ENCODE results near the gene AFG1L.
"Not testable (repeated sequence)": the region's sequence is repeated elsewhere in the genome, so short reads cannot be mapped to it uniquely, and the experiment has no call there.

The AFG1L gene

DNA sequence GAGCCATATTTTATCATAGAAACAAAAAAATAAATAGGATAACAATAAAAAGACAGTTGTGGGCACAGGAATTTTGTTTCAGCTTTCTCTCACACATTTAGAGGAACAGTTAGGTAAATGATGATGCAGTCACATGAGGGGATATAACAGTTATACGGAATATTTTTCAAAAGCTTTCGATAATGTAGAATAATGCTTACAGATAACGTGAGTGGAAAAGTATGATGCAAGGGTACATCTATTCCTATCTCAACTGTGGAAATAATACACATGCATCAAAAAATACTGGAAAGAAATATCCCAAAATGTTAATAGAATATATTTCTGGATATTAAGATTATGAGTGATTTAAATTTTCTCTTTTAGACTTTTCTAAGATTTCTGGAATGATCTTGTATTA is 114.0 kb downstream of the AFG1L start:
- no peak for DNase-seq (ENCODE audit: low spot score)

DNA sequence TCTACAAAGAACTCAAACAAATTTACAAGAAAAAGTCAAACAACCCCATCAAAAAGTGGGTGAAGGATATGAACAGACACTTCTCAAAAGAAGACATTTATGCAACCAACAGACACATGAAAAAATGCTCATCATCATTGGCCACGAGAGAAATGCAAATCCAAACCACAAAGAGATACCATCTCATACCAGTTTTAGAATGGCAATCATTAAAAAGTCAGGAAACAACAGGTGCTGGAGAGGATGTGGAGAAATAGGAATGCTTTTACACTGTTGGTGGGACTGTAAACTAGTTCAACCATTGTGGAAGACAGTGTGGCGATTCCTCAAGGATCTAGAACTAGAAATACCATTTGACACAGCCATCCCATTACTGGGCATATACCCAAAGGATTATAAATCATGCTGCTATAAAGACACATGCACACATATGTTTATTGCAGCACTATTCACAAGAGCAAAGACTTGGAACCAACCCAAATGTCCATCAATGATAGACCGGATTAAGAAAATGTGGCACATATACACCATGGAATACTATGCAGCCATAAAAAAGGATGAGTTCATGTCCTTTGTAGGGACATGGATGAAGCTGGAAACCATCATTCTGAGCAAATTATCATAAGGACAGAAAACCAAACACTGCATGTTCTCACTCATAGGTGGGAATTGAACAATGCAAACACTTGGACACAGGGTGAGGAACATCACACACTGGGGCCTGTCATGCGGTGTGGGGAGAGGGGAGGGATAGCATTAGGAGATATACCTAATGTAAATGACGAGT is 121.4 kb downstream of the AFG1L start:
- DNase-seq (ENCODE audit: low spot score) = not testable (repeated sequence)

DNA sequence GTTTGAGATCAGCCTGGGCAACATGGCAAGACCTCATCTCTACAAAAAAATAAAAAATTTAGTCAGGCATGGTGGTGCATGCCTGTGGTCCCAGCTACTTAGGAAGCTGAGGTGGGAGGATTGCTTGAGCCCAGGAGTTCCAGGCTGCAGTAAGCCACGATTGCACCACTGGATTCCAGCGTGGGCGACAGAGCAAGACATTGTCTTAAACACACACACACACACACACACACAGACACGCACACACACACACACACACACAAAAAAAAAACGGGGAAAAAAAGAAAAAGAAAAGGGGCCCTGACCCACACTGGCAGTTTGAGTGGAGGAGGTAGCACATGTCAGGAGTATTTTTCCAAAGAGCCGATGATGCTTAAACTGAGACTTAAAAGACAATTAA is 122.2 kb downstream of the AFG1L start:
- DNase-seq (ENCODE audit: low spot score) = no peak

DNA sequence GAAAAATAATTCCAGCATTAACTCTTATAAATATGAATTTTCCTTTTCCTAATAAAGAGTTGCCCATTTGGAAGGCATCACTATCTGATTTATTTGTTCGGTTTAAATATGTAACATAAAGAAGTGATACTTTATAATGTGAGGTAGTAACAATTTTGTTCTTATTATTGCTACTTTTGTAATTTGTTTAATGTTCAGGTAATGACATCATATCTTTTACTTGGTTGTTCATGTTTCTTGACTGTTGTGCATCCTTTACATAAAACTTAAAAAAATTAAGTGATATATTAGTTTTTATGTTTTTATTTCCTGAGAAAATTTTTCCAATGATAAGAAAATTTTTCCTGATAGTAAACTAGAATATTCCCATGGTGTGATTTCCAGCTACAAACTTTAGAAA is 124.6 kb downstream of the AFG1L start:
- no peak for DNase-seq (ENCODE audit: low spot score)

DNA sequence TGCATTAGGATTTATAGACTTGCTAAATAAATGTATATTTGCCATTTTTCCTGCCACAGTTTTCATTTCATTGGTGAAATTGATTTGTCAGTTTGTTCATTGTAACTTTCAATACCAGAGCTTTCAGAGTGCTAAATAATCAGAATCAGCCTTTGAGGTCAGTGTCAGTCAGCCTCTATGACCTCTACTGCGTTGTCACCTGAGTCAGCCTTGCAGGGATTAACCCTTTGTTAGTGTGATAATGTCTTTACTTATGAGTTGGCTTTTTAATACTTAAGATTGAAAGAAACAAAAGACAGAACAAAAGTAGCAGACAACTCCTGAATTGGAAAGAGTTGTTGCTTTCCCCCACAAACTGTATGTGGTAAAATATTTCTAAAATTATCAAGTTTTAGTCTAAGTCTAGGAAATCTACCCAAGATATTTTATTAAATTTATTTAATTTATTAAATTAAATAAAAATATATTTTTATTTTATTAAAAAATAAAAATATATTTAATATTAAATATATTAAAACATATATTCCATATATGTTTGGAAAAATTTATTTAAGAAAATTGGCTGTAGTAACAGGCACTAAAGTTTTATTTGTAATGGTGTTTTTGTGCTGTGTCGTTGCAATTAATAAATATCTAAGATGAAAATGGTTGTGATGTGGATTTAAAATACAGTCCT is 125.2 kb downstream of the AFG1L start:
- no peak for DNase-seq (ENCODE audit: low spot score)

DNA sequence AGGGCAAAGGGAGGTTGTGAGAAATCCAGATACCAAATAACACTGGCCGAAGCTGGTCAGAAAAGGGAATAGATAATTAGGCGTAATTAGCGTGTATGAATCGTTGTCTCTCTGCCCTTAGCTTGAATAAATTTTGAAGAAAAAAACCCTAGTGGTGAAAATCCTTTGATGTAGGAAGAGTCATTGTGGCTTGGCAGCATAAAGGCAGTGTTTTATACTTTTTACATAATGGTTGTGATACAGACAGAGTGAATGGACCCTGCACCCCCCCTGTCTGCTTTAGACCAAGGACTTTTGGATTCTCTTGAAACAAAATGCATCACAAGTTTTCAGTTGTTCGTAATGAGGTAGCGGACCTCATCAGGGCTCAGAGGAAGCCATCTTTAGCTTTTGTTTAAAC is 126.5 kb downstream of the AFG1L start:
- DNase-seq (ENCODE audit: low spot score) = no peak

DNA sequence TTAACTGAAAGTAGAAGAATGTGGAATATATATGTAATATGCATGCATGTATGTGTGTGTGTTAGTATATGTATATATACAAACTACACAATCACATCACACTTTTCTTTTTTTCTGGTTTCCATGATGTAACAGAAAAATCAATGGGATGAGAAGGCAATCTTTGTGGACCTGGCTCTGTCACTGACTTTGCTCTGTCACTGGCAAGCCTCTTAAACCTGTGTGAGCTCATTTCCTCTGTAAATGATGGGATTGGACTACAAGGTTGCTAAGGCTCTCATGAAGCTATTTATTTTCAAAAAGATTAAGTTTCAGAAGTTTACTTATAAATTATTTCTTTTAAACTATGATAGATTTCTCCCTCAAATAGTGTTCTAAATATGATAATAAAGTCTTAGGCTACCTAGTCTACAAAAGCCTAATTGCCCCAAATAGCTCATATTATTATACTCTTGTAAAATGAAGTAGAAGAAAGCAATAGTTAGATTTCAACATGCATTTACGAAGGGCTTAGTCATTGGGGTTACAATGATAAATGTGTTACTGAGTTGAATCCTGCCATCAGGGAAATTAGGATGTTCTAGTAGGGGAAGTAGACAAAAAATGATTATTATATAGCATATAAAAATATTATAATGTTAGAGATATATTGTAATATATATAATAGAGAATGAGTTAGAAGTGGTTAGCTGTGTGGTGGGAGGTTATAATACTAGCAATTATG is 129.3 kb downstream of the AFG1L start:
- no peak for DNase-seq (ENCODE audit: low spot score)

DNA sequence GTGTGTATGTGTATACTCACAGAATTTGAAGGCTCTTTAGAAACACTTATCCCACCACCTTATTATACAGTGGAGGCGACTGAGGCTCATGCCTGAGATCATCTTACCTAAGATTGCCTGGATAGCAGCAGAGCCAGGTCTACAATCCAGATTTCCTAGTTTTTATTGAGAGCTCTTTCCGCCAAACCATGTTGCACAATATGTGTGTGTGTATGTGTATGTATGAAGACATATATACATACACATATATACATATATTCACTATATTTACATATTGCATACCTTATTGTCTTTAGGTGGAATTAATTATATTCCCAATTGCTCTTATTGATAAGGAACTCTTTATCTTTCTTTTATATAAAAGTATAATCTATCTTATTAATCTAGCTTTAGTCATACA is 130.6 kb downstream of the AFG1L start:
- no peak for DNase-seq (ENCODE audit: low spot score)

DNA sequence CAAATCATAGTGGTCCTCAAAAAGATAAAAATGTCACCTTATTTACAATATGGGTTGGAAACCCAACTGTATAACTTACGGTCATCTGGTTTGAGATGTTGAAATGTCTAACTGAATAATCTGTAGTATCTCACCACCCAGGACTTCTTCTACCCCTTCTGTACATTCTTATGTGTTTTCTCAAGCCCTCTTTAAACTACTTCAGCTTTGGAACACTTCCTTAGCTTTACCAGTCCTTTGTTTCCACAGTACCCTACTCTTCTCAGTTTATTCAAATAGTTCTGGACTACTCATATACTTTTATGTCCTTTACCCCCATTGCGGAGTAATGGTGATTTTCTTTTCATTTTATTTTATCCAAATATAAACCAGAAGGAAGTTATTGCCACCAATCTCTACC is 137.3 kb downstream of the AFG1L start:
- DNase-seq (ENCODE audit: low spot score) = no peak

DNA sequence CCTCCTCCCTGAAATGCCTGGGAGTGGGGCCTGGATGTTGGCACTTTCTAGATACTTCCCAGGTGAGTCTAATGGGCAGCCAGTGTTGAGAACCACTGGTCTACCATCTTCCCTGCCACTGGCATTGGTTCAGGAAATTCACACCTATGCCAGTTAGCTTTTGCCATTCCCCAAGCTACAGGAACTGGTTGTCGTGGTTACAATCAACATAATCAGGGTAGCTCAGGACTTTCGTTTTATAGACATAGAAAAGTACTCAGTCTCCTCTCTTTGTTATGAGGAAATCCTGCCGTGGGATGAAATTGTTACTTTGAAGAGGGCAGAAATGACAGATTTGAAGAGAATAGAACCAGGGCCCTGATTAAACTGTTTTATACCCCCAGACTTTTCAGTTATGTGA is 137.9 kb downstream of the AFG1L start:
- DNase-seq (ENCODE audit: low spot score) = no peak

DNA sequence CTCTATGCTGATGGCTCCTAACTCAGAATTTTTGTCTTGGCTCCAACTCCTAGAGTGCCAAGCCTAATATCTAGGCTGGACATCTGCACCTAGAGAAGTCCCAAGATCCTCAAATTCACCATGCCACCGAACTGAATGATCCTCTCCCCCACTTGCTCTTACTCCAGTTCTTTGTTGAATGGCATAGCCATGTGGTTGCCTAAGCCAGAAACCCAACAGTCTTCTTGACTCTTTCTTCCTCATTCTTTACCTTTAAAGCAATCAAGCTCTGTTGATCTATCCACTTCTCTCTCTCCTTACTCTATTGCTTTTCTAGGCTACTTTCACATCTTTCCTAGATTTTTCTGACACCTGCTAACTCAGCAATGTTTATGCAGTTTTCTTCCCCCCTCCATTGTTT is 139.4 kb downstream of the AFG1L start:
- DNase-seq (ENCODE audit: low spot score) = no peak

DNA sequence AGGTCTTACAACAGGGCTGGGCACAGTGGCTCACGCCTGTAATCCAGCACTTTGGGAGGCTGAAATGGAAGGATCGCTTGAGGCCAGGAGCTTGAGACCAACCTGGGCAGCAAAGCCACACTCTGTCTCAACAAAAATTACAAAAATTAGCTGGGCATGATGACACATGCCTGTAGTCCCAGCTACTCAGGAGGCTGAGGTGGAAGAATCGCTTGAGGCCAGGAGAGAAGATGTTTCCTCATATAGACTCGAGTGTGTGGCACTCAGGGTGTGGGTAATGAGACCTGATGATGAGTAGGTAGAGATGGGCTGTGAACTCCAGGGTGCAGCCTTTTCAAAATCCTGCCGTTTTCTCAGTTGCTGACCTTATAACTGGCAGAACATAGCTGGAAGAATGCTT is 140.5 kb downstream of the AFG1L start:
- no peak for DNase-seq (ENCODE audit: low spot score)

DNA sequence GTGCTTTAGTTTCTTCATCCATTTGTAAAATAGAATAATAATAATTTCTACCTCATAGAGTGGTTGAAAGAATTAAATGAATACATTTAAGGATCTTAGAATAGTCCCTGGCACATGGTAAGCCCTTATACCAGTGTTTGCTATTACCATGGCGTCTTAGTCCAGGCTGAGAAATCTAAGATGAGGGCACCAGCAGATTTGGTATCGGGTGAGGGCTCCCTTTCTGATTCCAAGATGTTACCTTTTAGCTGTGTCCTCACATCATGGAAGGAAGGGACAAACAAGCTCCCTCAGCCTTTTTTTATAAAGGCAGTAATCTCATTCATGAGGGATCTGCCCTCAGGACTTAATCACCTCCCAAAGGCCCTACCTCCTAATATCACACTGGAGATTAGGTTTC is 141.9 kb downstream of the AFG1L start:
- no peak for DNase-seq (ENCODE audit: low spot score)

DNA sequence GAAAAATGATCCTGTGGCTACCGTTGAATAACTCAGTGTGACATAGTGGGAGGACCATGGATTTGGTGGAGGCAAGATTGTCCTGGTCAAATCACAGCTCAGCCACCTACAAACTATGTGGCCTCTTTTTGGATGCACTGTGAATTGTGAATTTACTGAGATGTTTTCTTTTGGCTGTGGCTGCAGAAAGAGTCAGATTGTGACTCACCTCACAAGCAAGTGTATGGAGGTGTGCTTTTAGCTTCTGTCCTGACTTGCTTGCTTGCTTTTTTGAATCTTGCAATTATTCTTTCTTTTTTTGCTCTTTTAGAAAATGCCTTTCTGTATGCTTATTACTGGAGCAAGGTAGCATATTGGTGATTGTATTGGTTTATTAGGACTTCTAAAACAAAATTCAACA is 143.0 kb downstream of the AFG1L start:
- DNase-seq (ENCODE audit: low spot score) = no peak

DNA sequence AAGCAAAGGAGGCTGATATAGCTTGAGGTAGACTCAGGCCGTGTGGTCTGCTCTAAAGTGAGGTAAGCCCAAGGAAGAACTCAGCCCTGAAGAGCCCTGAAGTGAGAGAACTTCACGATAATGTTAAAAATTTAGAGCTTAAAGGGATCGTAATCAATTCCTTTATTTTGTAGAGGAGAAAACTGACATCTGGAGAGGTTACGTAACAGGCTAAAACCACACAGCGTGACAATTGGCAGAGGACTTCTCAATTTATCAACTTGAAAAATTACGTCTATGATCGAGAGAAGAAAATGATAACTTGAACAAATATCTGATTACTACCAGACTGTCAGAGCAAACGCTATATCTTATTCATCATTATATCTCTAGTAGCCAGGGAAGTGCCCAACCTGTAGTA is 144.1 kb downstream of the AFG1L start:
- DNase-seq (ENCODE audit: low spot score) = no peak

DNA sequence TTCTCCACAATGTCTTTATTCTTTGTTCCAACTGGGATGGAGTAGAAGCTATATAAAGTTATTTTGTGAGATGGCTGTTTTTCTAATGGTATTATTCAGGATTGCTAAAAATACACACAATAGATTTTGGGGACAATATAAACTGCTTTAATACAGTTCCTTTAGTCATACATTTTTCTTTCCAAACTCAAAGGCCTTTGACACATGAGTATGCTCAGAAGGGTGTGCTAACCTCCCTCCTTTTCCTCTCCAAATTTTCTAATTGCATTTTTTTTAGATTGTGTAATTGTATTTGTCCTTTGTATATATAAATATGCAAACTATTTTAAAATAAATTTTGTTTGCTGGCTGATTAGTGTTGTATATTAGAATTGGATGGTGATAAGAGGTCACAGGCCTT is 146.3 kb downstream of the AFG1L start:
- DNase-seq (ENCODE audit: low spot score) = no peak

DNA sequence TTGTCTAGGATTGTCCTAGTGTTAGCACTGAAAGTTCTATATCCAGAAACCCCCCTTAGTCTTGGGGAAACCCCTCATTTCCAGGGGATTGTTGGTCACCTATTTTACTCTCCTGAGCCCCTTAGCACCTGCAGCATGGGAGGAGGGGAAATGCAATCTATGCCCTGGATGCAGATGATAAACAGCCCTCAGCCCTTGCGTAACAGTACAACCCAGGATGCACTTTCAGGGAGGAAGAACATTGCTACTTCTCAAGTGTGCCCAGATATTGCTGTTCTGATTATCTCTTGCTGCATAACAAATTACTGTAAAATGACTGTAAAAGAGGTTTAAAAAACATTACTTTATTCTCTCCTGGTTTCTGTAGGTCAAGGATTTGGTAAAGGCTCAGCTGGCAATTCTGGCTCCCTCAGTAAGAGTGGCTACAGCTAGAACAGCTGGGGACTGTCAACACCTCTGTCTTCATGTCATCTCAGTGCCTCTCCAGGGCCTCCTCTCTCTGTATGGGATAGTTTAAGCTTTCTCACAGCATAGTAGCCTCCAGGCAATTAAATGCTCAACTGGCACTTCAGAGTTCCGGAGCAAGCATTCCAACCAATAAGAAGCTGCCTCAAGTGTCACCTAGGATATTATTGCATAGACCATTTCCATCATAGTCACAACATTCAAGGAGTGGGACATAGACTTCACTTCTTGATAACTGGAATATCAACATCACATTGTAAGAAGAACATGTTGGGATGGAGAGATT is 148.1 kb downstream of the AFG1L start:
- DNase-seq (ENCODE audit: low spot score) = no peak

DNA sequence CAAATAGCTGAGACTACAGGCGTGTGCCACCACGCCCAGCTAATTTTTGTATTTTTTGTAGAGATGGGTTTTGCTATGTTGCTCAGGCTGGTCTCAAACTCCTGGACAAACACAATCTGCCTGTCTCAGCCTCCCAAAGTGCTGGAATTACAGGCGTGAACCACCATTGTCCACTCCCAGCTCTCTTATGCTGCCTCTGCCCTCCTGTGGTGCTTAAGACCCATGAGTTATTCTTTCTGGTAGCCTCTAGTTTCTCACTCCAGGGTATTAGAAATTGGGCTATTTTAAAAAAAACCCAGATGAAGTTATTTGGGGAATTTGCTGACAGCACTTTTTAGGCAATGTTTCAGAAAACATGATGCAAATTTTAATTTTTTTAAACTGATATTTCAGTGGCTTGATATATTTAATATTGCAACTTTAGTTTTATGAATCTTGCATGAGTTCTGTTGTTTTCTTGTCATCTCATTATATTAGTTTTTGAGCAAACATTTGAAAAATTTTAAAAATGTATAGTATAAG is 151.8 kb downstream of the AFG1L start:
- DNase-seq (ENCODE audit: low spot score) = no peak

DNA sequence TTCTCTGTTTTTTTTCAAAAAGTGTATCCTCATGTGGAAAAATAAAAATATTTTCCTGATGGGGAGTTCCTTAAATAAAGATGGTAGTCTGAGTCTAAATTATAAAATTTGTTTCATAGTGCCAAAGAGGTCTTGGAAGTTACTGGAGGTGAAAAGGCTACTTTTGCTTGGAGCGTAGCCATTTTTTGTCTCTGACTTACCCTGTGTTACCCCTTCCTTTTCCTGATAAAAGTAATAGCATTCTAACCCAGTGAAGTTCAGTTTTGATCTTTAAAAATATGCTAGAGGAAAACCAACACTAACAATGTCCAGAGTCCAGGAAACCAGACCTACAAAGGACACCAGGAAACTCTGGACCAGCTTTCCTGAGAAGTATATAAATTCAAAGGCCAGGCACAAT is 153.6 kb downstream of the AFG1L start:
- DNase-seq (ENCODE audit: low spot score) = no peak

DNA sequence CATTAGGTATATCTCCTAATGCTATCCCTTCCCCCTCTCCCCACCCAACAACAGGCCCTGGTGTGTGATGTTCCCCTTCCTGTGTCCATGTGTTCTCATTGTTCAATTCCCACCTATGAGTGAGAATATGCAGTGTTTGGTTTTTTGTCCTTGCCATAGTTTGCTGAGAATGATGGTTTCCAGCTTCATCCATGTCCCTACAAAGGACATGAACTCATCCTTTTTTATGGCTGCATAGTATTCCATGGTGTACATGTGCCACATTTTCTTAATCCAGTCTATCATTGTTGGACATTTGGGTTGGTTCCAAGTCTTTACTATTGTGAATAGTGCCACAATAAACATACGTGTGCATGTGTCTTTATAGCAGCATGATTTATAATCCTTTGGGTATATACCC is 154.9 kb downstream of the AFG1L start:
- not testable (repeated sequence) for DNase-seq (ENCODE audit: low spot score)

DNA sequence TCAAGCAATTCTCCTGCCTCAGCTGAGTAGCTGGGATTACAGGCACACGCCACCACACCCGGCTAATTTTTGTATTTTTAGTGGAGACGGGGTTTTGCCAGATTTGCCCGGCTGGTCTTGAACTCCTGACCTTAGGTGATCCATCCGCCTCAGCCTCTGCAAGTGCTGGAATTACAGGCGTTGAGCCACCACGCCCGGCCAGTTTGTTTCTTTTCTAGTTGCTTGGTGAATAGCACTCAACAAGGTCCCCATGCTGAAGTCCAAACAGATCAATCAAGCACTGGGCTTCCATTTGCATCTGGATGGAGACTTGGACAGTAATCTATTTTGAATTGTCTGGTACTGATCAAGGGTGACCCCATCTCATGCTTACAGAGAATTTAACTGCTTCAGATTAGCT is 157.0 kb downstream of the AFG1L start:
- no peak for DNase-seq (ENCODE audit: low spot score)

DNA sequence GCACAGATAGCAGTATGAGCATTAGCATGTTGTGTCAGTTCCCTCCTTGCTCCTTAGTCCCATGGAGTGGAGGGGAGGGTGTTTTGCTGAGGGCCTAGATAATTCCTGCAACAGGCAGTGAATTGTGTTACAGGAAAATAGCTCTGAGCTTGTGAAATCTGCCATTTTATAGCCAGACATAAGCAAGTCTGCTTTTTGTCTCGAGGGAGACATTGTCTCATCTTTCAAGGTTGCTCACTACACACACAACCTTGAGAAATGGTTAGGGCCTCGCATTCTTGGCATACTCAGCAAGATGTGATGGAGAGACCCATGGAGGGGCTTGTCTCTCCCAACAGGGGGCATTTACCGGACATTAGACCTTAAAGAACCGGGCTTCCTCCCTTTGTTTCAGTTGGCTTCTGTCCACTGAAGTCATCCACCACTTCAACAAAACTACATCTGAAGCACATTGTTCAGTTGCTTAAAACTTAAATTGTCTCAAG is 157.9 kb downstream of the AFG1L start:
- DNase-seq (ENCODE audit: low spot score) = no peak

Measured in SK-N-DZ (cell line).